ENCODE results near the gene KCTD4.

KCTD4 gene

GRCh38 chr13:45222919-45223318 is 22.1 kb upstream of the KCTD4 start:
- Histone ChIP-seq H3K9ac (ENCODE audit: low read length) (no peak overlapping the region), H3K4me3 (ENCODE audit: low read length) (no peak overlapping the region), H3K4me2 (ENCODE audit: low read length) (no peak overlapping the region), H3K9me3 (ENCODE audit: insufficient read depth, low read length) (no peaks in the 10 kb centered on the region), H3K27ac (ENCODE audit: low read length) (no peak overlapping the region), H2AFZ (ENCODE audit: low read depth, low read length) (no peak overlapping the region), H4K20me1 (ENCODE audit: insufficient read depth, low read length) (no peaks in the 10 kb centered on the region), H3K27me3 (ENCODE audit: low read depth, low read length) (no peaks in the 10 kb centered on the region), H3K4me1 (ENCODE audit: low read length) (no peaks in the 10 kb centered on the region), H3K79me2 (ENCODE audit: low read length) (no peaks in the 10 kb centered on the region), H3K36me3 (replicated peaks; ENCODE audit: low read depth, low read length) (no peaks in the 10 kb centered on the region)
- TF ChIP-seq EZH2phosphoT487 (IDR thresholded peaks at IDR 0.05; ENCODE audit: low read depth) (no peak), CTCF (IDR thresholded peaks at IDR 0.05; ENCODE audit: low read depth, low read length) (no peak)

- Histone ChIP-seq H3K9me3 (ENCODE audit: insufficient read depth, low read length) (no peaks in the 10 kb centered on the region), H3K4me3 (ENCODE audit: low read length) (no peak overlapping the region), H3K27ac (ENCODE audit: low read length) (no peak overlapping the region), H3K36me3 (replicated peaks; ENCODE audit: low read depth, low read length) (no peaks in the 10 kb centered on the region), H3K27me3 (ENCODE audit: low read depth, low read length) (no peaks in the 10 kb centered on the region), H3K4me2 (ENCODE audit: low read length) (no peak overlapping the region), H4K20me1 (ENCODE audit: insufficient read depth, low read length) (no peaks in the 10 kb centered on the region), H3K4me1 (ENCODE audit: low read length) (no peaks in the 10 kb centered on the region), H3K79me2 (ENCODE audit: low read length) (no peaks in the 10 kb centered on the region), H2AFZ (ENCODE audit: low read depth, low read length) (no peak overlapping the region), H3K9ac (ENCODE audit: low read length) (no peak overlapping the region)
- TF ChIP-seq EZH2phosphoT487 (IDR thresholded peaks at IDR 0.05; ENCODE audit: low read depth) (no peak), CTCF (IDR thresholded peaks at IDR 0.05; ENCODE audit: low read depth, low read length) (no peak)
These were observed 21.7 kb upstream of the KCTD4 start for GRCh38 chr13:45222516-45222915.

GRCh38 chr13:45220403-45220802 is 19.6 kb upstream of the KCTD4 start:
- Histone ChIP-seq H3K4me2 (ENCODE audit: low read length) (no peak overlapping the region), H3K9ac (ENCODE audit: low read length) (no peak overlapping the region)

GRCh38 chr13:45219938-45220375 is 19.1 kb upstream of the KCTD4 start:
- no peak overlapping the region for H3K4me2 ChIP-seq (ENCODE audit: low read length)
- no peaks in the 10 kb centered on the region for H3K9me3 ChIP-seq (ENCODE audit: insufficient read depth, low read length)
- H2AFZ ChIP-seq (ENCODE audit: low read depth, low read length), result no peak overlapping the region
- no peak for TF ChIP-seq CTCF (IDR thresholded peaks at IDR 0.05; ENCODE audit: low read depth, low read length)
- TF ChIP-seq EZH2phosphoT487 (IDR thresholded peaks at IDR 0.05; ENCODE audit: low read depth), result no peak
- H3K9ac ChIP-seq (ENCODE audit: low read length), result no peak overlapping the region
- H3K4me1 ChIP-seq (ENCODE audit: low read length), result no peaks in the 10 kb centered on the region
- H3K79me2 ChIP-seq (ENCODE audit: low read length), result no peaks in the 10 kb centered on the region
- H3K27ac ChIP-seq (ENCODE audit: low read length), result no peak overlapping the region
- H3K4me3 ChIP-seq (ENCODE audit: low read length), result no peak overlapping the region
- no peaks in the 10 kb centered on the region for H3K36me3 ChIP-seq (replicated peaks; ENCODE audit: low read depth, low read length)
- no peaks in the 10 kb centered on the region for H3K27me3 ChIP-seq (ENCODE audit: low read depth, low read length)
- no peaks in the 10 kb centered on the region for H4K20me1 ChIP-seq (ENCODE audit: insufficient read depth, low read length)

More at GRCh38 chr13:45220403-45220802, 19.6 kb upstream of the KCTD4 start:
- Histone ChIP-seq H4K20me1 (ENCODE audit: insufficient read depth, low read length) (no peaks in the 10 kb centered on the region), H3K4me1 (ENCODE audit: low read length) (no peaks in the 10 kb centered on the region), H3K27me3 (ENCODE audit: low read depth, low read length) (no peaks in the 10 kb centered on the region), H3K36me3 (replicated peaks; ENCODE audit: low read depth, low read length) (no peaks in the 10 kb centered on the region), H3K79me2 (ENCODE audit: low read length) (no peaks in the 10 kb centered on the region), H3K4me3 (ENCODE audit: low read length) (no peak overlapping the region), H2AFZ (ENCODE audit: low read depth, low read length) (no peak overlapping the region), H3K27ac (ENCODE audit: low read length) (no peak overlapping the region), H3K9me3 (ENCODE audit: insufficient read depth, low read length) (no peaks in the 10 kb centered on the region)
- no peak for TF ChIP-seq CTCF (IDR thresholded peaks at IDR 0.05; ENCODE audit: low read depth, low read length)
- TF ChIP-seq EZH2phosphoT487 (IDR thresholded peaks at IDR 0.05; ENCODE audit: low read depth), result no peak

Data from OCI-LY3 (cell line).